WTC11 (cell line): Measurements from ENCODE around the gene FAM47E. TPM values are rescaled to one million over a fixed set of nuclear protein-coding genes. Genes with fewer than 3 reads are reported as not detected.

Experiments
- ATAC-seq: fragments of 200-7000 bp; cut with Tn5 transposase; 2 replicates; pipeline ENCODE4 v1.10.0; 2021; ENCODE audit warnings: mild to moderate bottlenecking, moderate library complexity
- CTCF ChIA-PET: fragments of 300-600 bp; sonication (Branson Sonifier 250); formaldehyde crosslinking; loops from one replicate; lab custom pipeline; 2021; ENCODE audit warnings: antibody characterized with exemption; lab: Charles Lee
- POLR2A ChIA-PET: fragments of 350-600 bp; sonication (Branson Sonifier 250); formaldehyde crosslinking; loops from one replicate; lab custom pipeline; 2021; ENCODE audit warnings: antibody characterized with exemption; lab: Charles Lee
- DNase-seq: peaks from one replicate; pipeline ENCODE4 v3.0.0; 2021; ENCODE audit warnings: low spot score
- H3K27ac Mint-ChIP-seq: 2 replicates; pipeline ENCODE4 v1.8.0; 2021; ENCODE audit warnings: mixed read lengths
- H3K27me3 Mint-ChIP-seq: 2 replicates; pipeline ENCODE4 v1.8.0; 2021; ENCODE audit warnings: low read depth, mild to moderate bottlenecking, moderate library complexity, mixed read lengths
- H3K36me3 Mint-ChIP-seq: 2 replicates; pipeline ENCODE4 v1.8.0; 2021; ENCODE audit warnings: mixed read lengths
- H3K4me1 Mint-ChIP-seq: 2 replicates; pipeline ENCODE4 v1.8.0; 2022; ENCODE audit warnings: mixed read lengths
- H3K4me3 Mint-ChIP-seq: 2 replicates; pipeline ENCODE4 v1.8.0; 2021; ENCODE audit warnings: mild to moderate bottlenecking, moderate library complexity, mixed read lengths
- H3K9me3 Mint-ChIP-seq: 2 replicates; pipeline ENCODE4 v1.8.0; 2021; ENCODE audit warnings: mixed read lengths
- AFF4 ChIP-seq: sonication (generic); formaldehyde crosslinking; IDR thresholded peaks from 2 replicates; pipeline ENCODE4 v1.8.1; 2023; ENCODE audit warnings: mild to moderate bottlenecking, missing genetic modification reagents, borderline replicate concordance
- ATF3 ChIP-seq: sonication (generic); formaldehyde crosslinking; conservative IDR thresholded peaks from 2 replicates; pipeline ENCODE4 v1.8.1; 2022; ENCODE audit warnings: mild to moderate bottlenecking, missing genetic modification reagents
- CDX4 ChIP-seq: fragments of 250-450 bp; sonication (Bioruptor Pico); IDR thresholded peaks from 2 replicates; pipeline ENCODE4 v1.9.0; 2021; ENCODE audit warnings: moderate library complexity, mild to moderate bottlenecking, inconsistent platforms, borderline replicate concordance
- CREB1 ChIP-seq: sonication (generic); formaldehyde crosslinking; IDR thresholded peaks from 2 replicates; pipeline ENCODE4 v1.8.0; 2023; ENCODE audit warnings: mild to moderate bottlenecking, missing genetic modification reagents
- EMX1 ChIP-seq: fragments of 250-450 bp; sonication (Bioruptor Pico); IDR thresholded peaks from 2 replicates; pipeline ENCODE4 v1.8.0; 2021; ENCODE audit warnings: mild to moderate bottlenecking
- ESRRA ChIP-seq: sonication (generic); formaldehyde crosslinking; IDR thresholded peaks from 2 replicates; pipeline ENCODE4 v1.8.1; 2022; ENCODE audit warnings: mild to moderate bottlenecking, missing genetic modification reagents, borderline replicate concordance
- FOXP1 ChIP-seq: sonication (generic); formaldehyde crosslinking; IDR thresholded peaks from 2 replicates; pipeline ENCODE4 v1.8.0; 2022; ENCODE audit warnings: missing genetic modification reagents, mild to moderate bottlenecking, moderate library complexity, borderline replicate concordance
- GTF2I ChIP-seq: fragments of 250-450 bp; sonication (Bioruptor Pico); conservative IDR thresholded peaks from 2 replicates; pipeline ENCODE4 v1.4.0; 2021; ENCODE audit warnings: mild to moderate bottlenecking
- JAZF1 ChIP-seq: fragments of 250-450 bp; sonication (Bioruptor Pico); IDR thresholded peaks from 2 replicates; pipeline ENCODE4 v1.9.0; 2021; ENCODE audit warnings: moderate library complexity, mild to moderate bottlenecking, inconsistent platforms
- KAT7 ChIP-seq: sonication (generic); formaldehyde crosslinking; IDR thresholded peaks from 2 replicates; pipeline ENCODE4 v1.8.1; 2023; ENCODE audit warnings: missing genetic modification reagents, mild to moderate bottlenecking, borderline replicate concordance
- NFATC4 ChIP-seq: fragments of 250-450 bp; sonication (Bioruptor Pico); IDR thresholded peaks from 2 replicates; pipeline ENCODE4 v1.9.0; 2021; ENCODE audit warnings: mild to moderate bottlenecking
- NR2C2 ChIP-seq: sonication (generic); formaldehyde crosslinking; IDR thresholded peaks from 2 replicates; pipeline ENCODE4 v1.8.0; 2022; ENCODE audit warnings: mild to moderate bottlenecking, missing genetic modification reagents
- NR3C1 ChIP-seq: sonication (generic); formaldehyde crosslinking; conservative IDR thresholded peaks from 2 replicates; pipeline ENCODE4 v1.8.1; 2023; ENCODE audit warnings: low read depth, mild to moderate bottlenecking, missing genetic modification reagents
- OVOL2 ChIP-seq: fragments of 250-450 bp; sonication (Bioruptor Pico); IDR thresholded peaks from 2 replicates; pipeline ENCODE4 v1.9.0; 2021; ENCODE audit warnings: mild to moderate bottlenecking, borderline replicate concordance
- PRDM15 ChIP-seq: sonication (generic); formaldehyde crosslinking; IDR thresholded peaks from 2 replicates; pipeline ENCODE4 v1.8.0; 2022; ENCODE audit warnings: missing genetic modification reagents
- PRRX2 ChIP-seq: fragments of 250-450 bp; sonication (Bioruptor Pico); IDR thresholded peaks from 2 replicates; pipeline ENCODE4 v1.8.0; 2021; ENCODE audit warnings: mild to moderate bottlenecking
- total RNA-seq: library from RNA; stranded (reverse); gene quantifications from 3 replicates; pipeline ENCODE4 v1.2.3, GENCODE V29; 2021
- TF ChIP-seq, protein P1 (sequence below): sonication (generic); formaldehyde crosslinking; IDR thresholded peaks from 2 replicates; pipeline ENCODE4 v1.8.0; 2022; ENCODE audit warnings: mild to moderate bottlenecking, missing genetic modification reagents
- TF ChIP-seq, protein P2 (sequence below): sonication (generic); formaldehyde crosslinking; IDR thresholded peaks from 2 replicates; pipeline ENCODE4 v1.8.0; 2023; ENCODE audit warnings: mild to moderate bottlenecking, missing genetic modification reagents
- TF ChIP-seq, protein P3 (sequence below): sonication (generic); formaldehyde crosslinking; conservative IDR thresholded peaks from 2 replicates; pipeline ENCODE4 v1.8.1; 2023; ENCODE audit warnings: mild to moderate bottlenecking, low read depth, missing genetic modification reagents, moderate library complexity

The FAM47E gene
- total RNA-seq, 1 experiment from 2014 or later: 1.4 TPM

DNA sequence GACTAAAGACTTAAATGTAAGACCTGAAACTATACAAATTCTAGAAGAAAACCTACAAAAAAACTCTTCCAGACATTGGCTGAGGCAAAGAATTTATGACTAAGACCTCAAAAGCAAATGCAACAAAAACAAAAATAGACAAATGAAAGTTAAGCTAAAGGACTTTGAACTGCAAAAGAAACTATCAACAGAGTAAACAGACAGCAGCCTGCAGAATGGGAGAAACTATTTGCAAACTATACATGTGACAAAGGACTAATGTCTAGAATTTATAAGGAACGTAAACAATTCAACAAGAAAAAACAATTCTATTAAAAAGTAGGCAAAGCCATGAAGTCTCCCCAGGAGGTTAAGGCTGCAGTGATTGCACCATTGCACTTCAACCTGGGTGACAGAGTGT lies 9.1 kb downstream of the FAM47E start:
- no peak for ATAC-seq
- ChIA-PET POLR2A (no interaction called here), CTCF (no interaction called here)
- no peaks in the 10 kb centered on the region; the same call in none of the 2 replicates for H3K27me3 Mint-ChIP-seq
- H3K4me1 Mint-ChIP-seq: no peaks in the 10 kb centered on the region; the same call in 1 of the 2 replicates
- TF ChIP-seq FOXP1 (CRISPR knock-in tag) (no peak), ATF3 (no peak), PRRX2 (CRISPR knock-in tag) (no peak), ESRRA (CRISPR knock-in tag) (no peak), AFF4 (no peak), EMX1 (CRISPR knock-in tag) (no peak)
- TF ChIP-seq, protein P1, sequence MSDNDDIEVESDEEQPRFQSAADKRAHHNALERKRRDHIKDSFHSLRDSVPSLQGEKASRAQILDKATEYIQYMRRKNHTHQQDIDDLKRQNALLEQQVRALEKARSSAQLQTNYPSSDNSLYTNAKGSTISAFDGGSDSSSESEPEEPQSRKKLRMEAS: no peak
- TF ChIP-seq, protein P2, sequence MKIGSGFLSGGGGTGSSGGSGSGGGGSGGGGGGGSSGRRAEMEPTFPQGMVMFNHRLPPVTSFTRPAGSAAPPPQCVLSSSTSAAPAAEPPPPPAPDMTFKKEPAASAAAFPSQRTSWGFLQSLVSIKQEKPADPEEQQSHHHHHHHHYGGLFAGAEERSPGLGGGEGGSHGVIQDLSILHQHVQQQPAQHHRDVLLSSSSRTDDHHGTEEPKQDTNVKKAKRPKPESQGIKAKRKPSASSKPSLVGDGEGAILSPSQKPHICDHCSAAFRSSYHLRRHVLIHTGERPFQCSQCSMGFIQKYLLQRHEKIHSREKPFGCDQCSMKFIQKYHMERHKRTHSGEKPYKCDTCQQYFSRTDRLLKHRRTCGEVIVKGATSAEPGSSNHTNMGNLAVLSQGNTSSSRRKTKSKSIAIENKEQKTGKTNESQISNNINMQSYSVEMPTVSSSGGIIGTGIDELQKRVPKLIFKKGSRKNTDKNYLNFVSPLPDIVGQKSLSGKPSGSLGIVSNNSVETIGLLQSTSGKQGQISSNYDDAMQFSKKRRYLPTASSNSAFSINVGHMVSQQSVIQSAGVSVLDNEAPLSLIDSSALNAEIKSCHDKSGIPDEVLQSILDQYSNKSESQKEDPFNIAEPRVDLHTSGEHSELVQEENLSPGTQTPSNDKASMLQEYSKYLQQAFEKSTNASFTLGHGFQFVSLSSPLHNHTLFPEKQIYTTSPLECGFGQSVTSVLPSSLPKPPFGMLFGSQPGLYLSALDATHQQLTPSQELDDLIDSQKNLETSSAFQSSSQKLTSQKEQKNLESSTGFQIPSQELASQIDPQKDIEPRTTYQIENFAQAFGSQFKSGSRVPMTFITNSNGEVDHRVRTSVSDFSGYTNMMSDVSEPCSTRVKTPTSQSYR: no peak
- TF ChIP-seq, protein P3, sequence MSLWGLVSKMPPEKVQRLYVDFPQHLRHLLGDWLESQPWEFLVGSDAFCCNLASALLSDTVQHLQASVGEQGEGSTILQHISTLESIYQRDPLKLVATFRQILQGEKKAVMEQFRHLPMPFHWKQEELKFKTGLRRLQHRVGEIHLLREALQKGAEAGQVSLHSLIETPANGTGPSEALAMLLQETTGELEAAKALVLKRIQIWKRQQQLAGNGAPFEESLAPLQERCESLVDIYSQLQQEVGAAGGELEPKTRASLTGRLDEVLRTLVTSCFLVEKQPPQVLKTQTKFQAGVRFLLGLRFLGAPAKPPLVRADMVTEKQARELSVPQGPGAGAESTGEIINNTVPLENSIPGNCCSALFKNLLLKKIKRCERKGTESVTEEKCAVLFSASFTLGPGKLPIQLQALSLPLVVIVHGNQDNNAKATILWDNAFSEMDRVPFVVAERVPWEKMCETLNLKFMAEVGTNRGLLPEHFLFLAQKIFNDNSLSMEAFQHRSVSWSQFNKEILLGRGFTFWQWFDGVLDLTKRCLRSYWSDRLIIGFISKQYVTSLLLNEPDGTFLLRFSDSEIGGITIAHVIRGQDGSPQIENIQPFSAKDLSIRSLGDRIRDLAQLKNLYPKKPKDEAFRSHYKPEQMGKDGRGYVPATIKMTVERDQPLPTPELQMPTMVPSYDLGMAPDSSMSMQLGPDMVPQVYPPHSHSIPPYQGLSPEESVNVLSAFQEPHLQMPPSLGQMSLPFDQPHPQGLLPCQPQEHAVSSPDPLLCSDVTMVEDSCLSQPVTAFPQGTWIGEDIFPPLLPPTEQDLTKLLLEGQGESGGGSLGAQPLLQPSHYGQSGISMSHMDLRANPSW (CRISPR knock-in tag): no peak
- DNase-seq: no peak
- H3K4me3 Mint-ChIP-seq: no peak overlapping the region
- no peaks in the 10 kb centered on the region for H3K9me3 Mint-ChIP-seq
- H3K27ac Mint-ChIP-seq: no peak overlapping the region
- H3K36me3 Mint-ChIP-seq: no peaks in the 10 kb centered on the region

GRCh38 chr4:76265631-76266218 lies 14.2 kb downstream of the FAM47E start:
- H3K4me3 Mint-ChIP-seq: no peak overlapping the region
- no peak for DNase-seq
- POLR2A ChIA-PET: no interaction called here
- H3K27ac Mint-ChIP-seq: no peak overlapping the region
- no peaks in the 10 kb centered on the region for H3K9me3 Mint-ChIP-seq
- ATAC-seq: no peak
- H3K27me3 Mint-ChIP-seq: peaks cover 1% of the 10 kb centered on the region
- H3K36me3 Mint-ChIP-seq: no peaks in the 10 kb centered on the region
- CTCF ChIA-PET: no interaction called here
- H3K4me1 Mint-ChIP-seq: no peaks in the 10 kb centered on the region; the same call in 1 of the 2 replicates
- TF ChIP-seq PRRX2 (CRISPR knock-in tag): no peak
- no peak for TF ChIP-seq GTF2I (CRISPR knock-in tag)
- TF ChIP-seq NR3C1 (CRISPR knock-in tag): no peak
- no peak for TF ChIP-seq ATF3
- TF ChIP-seq OVOL2 (CRISPR knock-in tag): no peak
- TF ChIP-seq NFATC4 (CRISPR knock-in tag): no peak
- TF ChIP-seq NR2C2 (CRISPR knock-in tag): no peak
- no peak for TF ChIP-seq EMX1 (CRISPR knock-in tag)
- no peak for TF ChIP-seq JAZF1
- no peak for TF ChIP-seq PRDM15 (CRISPR knock-in tag)
- no peak for TF ChIP-seq CDX4 (CRISPR knock-in tag)
- no peak for TF ChIP-seq CREB1 (CRISPR knock-in tag)
- TF ChIP-seq KAT7 (CRISPR knock-in tag): no peak
